ENCODE results near the gene ARVCF. TPM values are rescaled to one million over a fixed set of nuclear protein-coding genes. Genes with fewer than 3 reads are reported as not detected.

Gene ARVCF
- total and polyA plus RNA-seq, 2 donors (not counting 1 experiment from before 2014, with no cell fraction given): 2.2 to 6.7 TPM

DNA sequence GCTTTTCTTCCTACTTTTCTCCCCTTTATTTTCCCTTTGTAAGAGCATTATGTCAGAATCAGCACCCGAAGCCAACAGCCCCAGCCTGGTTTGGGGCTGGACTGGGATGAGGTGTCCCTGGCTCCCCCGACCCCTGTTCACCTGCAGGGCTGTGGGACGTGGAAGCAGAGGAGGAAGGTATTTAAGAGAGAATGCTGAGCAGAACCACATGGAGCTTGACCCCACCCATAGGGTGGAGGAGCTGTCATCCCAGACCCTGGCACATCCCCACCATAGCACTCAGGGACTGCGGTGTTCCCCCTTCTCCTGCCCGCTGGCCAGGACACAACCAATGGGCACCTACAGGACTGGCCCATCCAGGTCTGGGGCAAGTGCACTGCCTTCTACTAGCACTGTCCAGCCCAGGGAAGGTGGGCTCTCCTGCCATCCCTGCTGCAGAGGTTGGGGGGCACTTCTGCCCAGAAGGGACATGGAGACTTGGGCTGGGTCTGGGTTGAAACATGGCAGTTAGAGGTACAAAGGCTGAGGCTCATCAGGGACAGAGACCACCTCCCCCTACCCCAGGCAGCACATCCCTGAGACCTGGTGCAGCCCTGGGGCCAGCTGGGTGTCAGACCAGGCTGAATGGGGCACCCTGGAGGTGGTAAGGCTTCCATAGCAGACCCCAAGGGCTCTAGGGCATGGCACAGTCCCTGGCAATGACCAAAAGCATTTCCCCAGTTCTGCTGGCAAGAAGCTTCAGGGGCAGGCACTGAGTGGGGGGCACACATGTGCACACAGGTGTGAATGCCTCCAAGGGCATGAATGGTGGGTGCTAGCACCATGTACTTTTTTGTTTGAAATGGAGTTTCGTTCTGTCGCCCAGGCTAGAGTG is 23.9 kb upstream of the ARVCF start:
- no peak for ATAC-seq (ENCODE audit: low read depth)
- Histone ChIP-seq H3K9ac (ENCODE audit: low read length) (no peak overlapping the region), H3K27ac (ENCODE audit: low read length in 2 of 2) (no peak overlapping the region), H2AFZ (ENCODE audit: insufficient read depth, low read depth, low read length, poor library complexity, severe bottlenecking) (no peak overlapping the region), H3K27me3 (replicated peaks in 1 of 4; ENCODE audit: control extremely low read depth in 1 of 4, control insufficient read depth in 3 of 4, insufficient read depth in 4 of 4, low read length in 3 of 4) (no peaks in the 10 kb centered on the region), H3K36me3 (replicated peaks in 1 of 2; ENCODE audit: control extremely low read depth in 1 of 2, control insufficient read depth in 1 of 2, extremely low read depth in 1 of 2, insufficient read depth in 2 of 2, low read length in 1 of 2) (peaks cover 0 to 41% of the 10 kb centered on the region in 2 experiments), H3K4me2 (replicated peaks; ENCODE audit: low read depth, low read length, poor library complexity, severe bottlenecking) (no peak overlapping the region), H3K4me1 (ENCODE audit: control insufficient read depth in 2 of 2, insufficient read depth in 2 of 2, low read length in 2 of 2) (peaks cover 0 to 20% of the 10 kb centered on the region in 2 donors), H3K4me3 (ENCODE audit: control extremely low read depth in 1 of 5, extremely low read depth in 1 of 5, insufficient read depth in 1 of 5, low read depth in 2 of 5, low read length in 4 of 5) (no peak overlapping the region), H3K79me2 (ENCODE audit: control insufficient read depth, insufficient read depth, low read length) (peaks cover 40% of the 10 kb centered on the region), H3K9me3 (ENCODE audit: control extremely low read depth in 1 of 3, control insufficient read depth in 2 of 3, insufficient read depth in 1 of 3, low read length in 2 of 3) (peaks cover 0 to 7% (median 0%) of the 10 kb centered on the region in 3 donors), H4K20me1 (ENCODE audit: control insufficient read depth, insufficient read depth, low read length, poor library complexity, severe bottlenecking) (peaks cover 19% of the 10 kb centered on the region)
- POLR2A ChIA-PET: no interaction called here
- no peaks in the 10 kb centered on the region for H3K9me3 Mint-ChIP-seq (ENCODE audit: insufficient read depth)
- 100% methylated on average over 4 of the region's 7 CpGs for WGBS (ENCODE audit: insufficient coverage)
- H3K4me3 Mint-ChIP-seq: no peak overlapping the region
- TF ChIP-seq, protein P1, sequence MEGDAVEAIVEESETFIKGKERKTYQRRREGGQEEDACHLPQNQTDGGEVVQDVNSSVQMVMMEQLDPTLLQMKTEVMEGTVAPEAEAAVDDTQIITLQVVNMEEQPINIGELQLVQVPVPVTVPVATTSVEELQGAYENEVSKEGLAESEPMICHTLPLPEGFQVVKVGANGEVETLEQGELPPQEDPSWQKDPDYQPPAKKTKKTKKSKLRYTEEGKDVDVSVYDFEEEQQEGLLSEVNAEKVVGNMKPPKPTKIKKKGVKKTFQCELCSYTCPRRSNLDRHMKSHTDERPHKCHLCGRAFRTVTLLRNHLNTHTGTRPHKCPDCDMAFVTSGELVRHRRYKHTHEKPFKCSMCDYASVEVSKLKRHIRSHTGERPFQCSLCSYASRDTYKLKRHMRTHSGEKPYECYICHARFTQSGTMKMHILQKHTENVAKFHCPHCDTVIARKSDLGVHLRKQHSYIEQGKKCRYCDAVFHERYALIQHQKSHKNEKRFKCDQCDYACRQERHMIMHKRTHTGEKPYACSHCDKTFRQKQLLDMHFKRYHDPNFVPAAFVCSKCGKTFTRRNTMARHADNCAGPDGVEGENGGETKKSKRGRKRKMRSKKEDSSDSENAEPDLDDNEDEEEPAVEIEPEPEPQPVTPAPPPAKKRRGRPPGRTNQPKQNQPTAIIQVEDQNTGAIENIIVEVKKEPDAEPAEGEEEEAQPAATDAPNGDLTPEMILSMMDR (IDR thresholded peaks at IDR 0.05): no peak
- no peak for TF ChIP-seq EZH2 (IDR thresholded peaks at IDR 0.05; ENCODE audit: borderline replicate concordance, insufficient read depth, low read depth, low read length, poor library complexity, severe bottlenecking)
- H3K27ac Mint-ChIP-seq: no peak overlapping the region
- no peaks in the 10 kb centered on the region for H3K27me3 Mint-ChIP-seq
- CTCF ChIA-PET: no interaction called here
- peaks cover 25% of the 10 kb centered on the region for H3K4me1 Mint-ChIP-seq
- no peak for DNase-seq
- intact Hi-C loops (cut with micrococcal nuclease): no loop called here

All from B cell (primary cell).